Heart right ventricle (tissue), 16 donors: ENCODE measurements around the gene SGCA. TPM values are rescaled to one million over a fixed set of nuclear protein-coding genes. Genes with fewer than 3 reads are reported as not detected.
A peak's percentile ranks its signal among the peaks of the same experiment; 100 is the strongest.

Experiments
- ATAC-seq, 8 donors: fragments of 200-7000 bp; cut with Tn5 transposase; one replicate each; pipeline ENCODE4 v1.9.1; 2020; ENCODE audit warnings: mild to moderate bottlenecking in 8 of 8, moderate library complexity in 8 of 8, moderate number of reproducible peaks in 1 of 8
- DNase-seq, 2 donors: peaks; one replicate each; pipeline ENCODE4 v3.0.0-alpha.2; 2020
- H3K27ac ChIP-seq, 10 donors: fragments of 200-600 bp; sonication (generic) in 2 of 10; one replicate each; pipeline versions ENCODE4 v1.5.0 to v1.8.0; 2020 to 2022; ENCODE audit warnings: mild to moderate bottlenecking in 3 of 10
- H3K27me3 ChIP-seq, 7 donors: fragments of 200-600 bp; one replicate each; pipeline ENCODE4 v1.8.0; 2021 to 2022; ENCODE audit warnings: mild to moderate bottlenecking in 2 of 7
- H3K36me3 ChIP-seq, 9 donors: fragments of 200-600 bp; sonication (generic) in 1 of 9; one replicate each; pipeline versions ENCODE4 v1.5.0 to v1.8.0; 2020 to 2022; ENCODE audit warnings: mild to moderate bottlenecking in 2 of 9
- H3K4me1 ChIP-seq, 9 donors: fragments of 200-600 bp; sonication (generic) in 1 of 9; one replicate each; pipeline versions ENCODE4 v1.5.0 to v1.8.0; 2020 to 2022; ENCODE audit warnings: mild to moderate bottlenecking in 4 of 9
- H3K4me3 ChIP-seq, 10 donors: fragments of 200-600 bp; sonication (generic) in 2 of 10; one replicate each; pipeline versions ENCODE4 v1.5.0 to v1.8.0; 2020 to 2022; ENCODE audit warnings: mild to moderate bottlenecking in 7 of 10, moderate library complexity in 2 of 10
- H3K9me3 ChIP-seq, 11 donors: fragments of 200-600 bp in 10 of 11; sonication (generic) in 2 of 11; one replicate each; pipeline versions ENCODE4 v1.5.0 to v1.8.0; 2013 to 2022; ENCODE audit warnings: mild to moderate bottlenecking in 2 of 11, control low read depth in 1 of 11, moderate library complexity in 1 of 11
- WGBS, 2 donors: extraction: QIAGEN DNeasy Blood & Tissue Kit; methylation state at CpG; one replicate each; pipeline ENCODE4 v1.1.7; 2013; ENCODE audit warnings: inconsistent platforms in 1 of 2; 5-methylcytosine and 5-hydroxymethylcytosine counted together
- intact Hi-C, 10 donors: fragments of 100-400 bp; cut with DNase I; formaldehyde crosslinking; loops; one replicate each; pipeline versions ENCODE4 v1.11.1 to v1.14.2; 2022
- polyA plus RNA-seq, 2 donors: library from polyadenylated mRNA; stranded (reverse); fragments of 200-250 nt; gene quantifications; one replicate each; pipeline ENCODE4 v1.2.3, GENCODE V29; 2013
- total RNA-seq, 10 donors: library from RNA; stranded (reverse); fragmentation: NEBNext Ultra II Directional in 3 of 10; extraction: Animal tissue kit (Norgen Biotek cat#: 25700) in 3 of 10; gene quantifications; one replicate each; pipeline versions ENCODE4 v1.2.1 to v1.2.4, GENCODE V29; 2021 to 2023
- TF ChIP-seq, protein P1 (sequence below), 9 donors: fragments of 200-600 bp; sonication (generic) in 2 of 9; IDR thresholded peaks; one replicate each; pipeline versions ENCODE4 v1.5.0 to v1.8.0; 2021 to 2022; ENCODE audit warnings: antibody characterized with exemption in 9 of 9, mild to moderate bottlenecking in 5 of 9, moderate library complexity in 1 of 9
- donor health status: Arrhythmogenic right ventricular cardiomyopathy.
- donor health status: ischemic (EF 13 %, LVEDD 7.1; RV severe dilation, severe dysfunction).
- donor health status: healthy with polysubstance abuse.
- donor health status: DM: no; HTN: yes; CAD: no.
- donor health status: DM: no; HTN: no; CAD: no.
- donor health status: ischemic (EF 25% LVEDD 6.9; RV normal size, moderate dysfunction).
- donor health status: ischemic (EF 25% LVEDD 5.7; RV mildly dilated, moderate dysfunction).
- donor health status: healthy.
- donor health status: DM: yes; HTN: yes; CAD: no.
- donor health status: Ischemic cardiomyopathy.
- donor health status: ischemic (EF 35%, LVEDD 5.7; RV mildly dilated, moderate dysfunction).
- donor health status: nonischemic (EF 11% LVEDD 7.7; RV severe dilation, severe dysfunction).
- donor health status: DM: yes; HTN: yes; CAD: no.
- donor health status: PGD.
- donor health status: ischemic (EF 29% LVEDD 5.4; RV normal size, mild dysfunction).
- donor health status: nonischemic (EF 23%, LVEDD 6.1; RV moderate dilation, normal function).

SGCA gene
- total and polyA plus RNA-seq, 12 donors, result 136 to 314 (median 158) TPM

DNA sequence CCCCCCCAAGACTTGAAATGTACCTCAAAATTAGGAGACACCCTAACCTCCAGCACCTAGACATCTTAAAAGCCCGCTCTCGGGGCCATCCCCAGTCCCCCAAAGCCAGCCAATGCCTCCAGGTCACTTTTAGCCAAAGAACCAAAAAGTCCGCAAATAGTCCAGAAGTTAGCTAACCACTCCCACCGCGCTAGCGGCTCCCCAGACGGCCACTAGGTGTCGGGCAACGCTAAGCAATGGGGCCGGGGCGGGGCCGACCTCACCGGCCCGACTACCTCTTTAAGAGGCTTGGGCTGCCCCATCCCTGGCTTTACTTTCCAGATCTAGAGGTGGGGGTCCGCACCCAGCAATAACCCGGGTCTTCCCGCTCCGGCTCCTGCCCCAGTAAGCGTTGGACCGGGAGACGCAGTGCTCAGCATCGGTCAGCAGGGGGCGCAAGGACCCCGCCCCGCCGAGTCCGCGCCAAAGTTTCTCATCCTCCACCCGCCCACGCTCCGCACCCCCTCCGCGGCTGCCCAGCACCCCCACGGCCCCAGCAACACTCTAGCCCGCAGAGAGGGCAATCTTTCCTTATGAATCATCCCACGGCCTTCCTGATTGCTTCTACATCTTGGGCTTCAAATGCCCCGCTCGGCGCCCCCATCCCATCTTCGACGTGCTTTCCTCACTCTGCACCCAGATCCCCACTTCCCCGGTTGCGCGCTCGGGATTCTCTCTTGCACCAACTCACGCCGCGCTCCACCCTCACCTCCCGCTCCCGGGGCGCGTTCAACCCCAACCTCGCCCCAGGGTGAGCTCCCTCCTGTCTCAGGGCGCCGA is 34.9 kb downstream of the SGCA start:
- H3K4me1 ChIP-seq, result peaks cover 3 to 59% (median 26%) of the 10 kb centered on the region in 9 donors
- H3K36me3 ChIP-seq, result peaks cover 0 to 36% (median 18%) of the 10 kb centered on the region in 9 donors
- TF ChIP-seq, protein P1, sequence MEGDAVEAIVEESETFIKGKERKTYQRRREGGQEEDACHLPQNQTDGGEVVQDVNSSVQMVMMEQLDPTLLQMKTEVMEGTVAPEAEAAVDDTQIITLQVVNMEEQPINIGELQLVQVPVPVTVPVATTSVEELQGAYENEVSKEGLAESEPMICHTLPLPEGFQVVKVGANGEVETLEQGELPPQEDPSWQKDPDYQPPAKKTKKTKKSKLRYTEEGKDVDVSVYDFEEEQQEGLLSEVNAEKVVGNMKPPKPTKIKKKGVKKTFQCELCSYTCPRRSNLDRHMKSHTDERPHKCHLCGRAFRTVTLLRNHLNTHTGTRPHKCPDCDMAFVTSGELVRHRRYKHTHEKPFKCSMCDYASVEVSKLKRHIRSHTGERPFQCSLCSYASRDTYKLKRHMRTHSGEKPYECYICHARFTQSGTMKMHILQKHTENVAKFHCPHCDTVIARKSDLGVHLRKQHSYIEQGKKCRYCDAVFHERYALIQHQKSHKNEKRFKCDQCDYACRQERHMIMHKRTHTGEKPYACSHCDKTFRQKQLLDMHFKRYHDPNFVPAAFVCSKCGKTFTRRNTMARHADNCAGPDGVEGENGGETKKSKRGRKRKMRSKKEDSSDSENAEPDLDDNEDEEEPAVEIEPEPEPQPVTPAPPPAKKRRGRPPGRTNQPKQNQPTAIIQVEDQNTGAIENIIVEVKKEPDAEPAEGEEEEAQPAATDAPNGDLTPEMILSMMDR (IDR thresholded peaks at IDR 0.05), result peak; percentile 98 to 100 (median 99)
- 1 to 2% methylated on average over 55 of the region's 55 CpGs for WGBS, 2 donors
- peaks cover 0 to 47% (median 29%) of the 10 kb centered on the region in 7 donors for H3K27me3 ChIP-seq
- DNase-seq (peak; percentile 88), ATAC-seq (peak; percentile 76 to 91 (median 84))
- H3K4me3 ChIP-seq, result peak overlapping the region; percentile 13 to 65 (median 60)
- intact Hi-C loops, result loop anchor here (1.0 to 5.0 kb wide), 7 partner anchors 70 to 106 kb away; partner anchors contain the start of gene TMEM92 (in 1 of the 10)
- H3K9me3 ChIP-seq, result no peaks in the 10 kb centered on the region
- peak overlapping the region; percentile 70 to 93 (median 84) for H3K27ac ChIP-seq

DNA sequence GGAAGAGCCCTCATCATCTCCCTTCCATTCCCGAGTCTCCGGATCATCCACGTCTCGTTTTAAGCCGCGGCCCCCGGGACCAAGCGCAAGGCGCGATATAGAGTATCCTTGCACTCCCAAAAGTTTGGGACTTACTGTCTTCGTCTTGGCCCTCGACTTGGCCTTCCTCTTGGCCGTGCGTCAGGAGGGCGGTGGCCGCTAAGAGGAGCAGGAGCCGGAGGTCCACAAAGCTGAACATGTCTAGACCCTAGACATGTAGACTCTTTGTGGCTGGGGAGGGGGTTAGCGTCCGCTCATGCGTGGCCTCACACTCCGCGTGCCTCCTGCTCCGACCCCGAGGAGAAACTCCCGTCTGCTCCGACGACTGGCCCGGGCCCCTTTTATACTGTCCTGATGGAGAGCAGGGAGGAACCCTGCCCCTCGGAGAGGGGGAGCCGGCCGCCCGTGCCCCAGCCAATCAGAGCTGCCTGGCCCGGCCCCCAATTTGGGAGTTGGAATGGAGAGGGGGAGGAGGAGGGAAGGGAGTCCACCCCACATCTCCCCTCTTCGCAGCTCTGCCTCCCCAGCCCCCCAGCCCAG is 35.6 kb downstream of the SGCA start, which contains the start of gene COL1A1:
Gene COL1A1, minus strand, starts transcription at position 356 of the 579 bp plus-strand sequence. Its CDS starts 118 bp downstream, at position 238.
- peak within 1 kb of the TSS; percentile 13 to 65 (median 60) for H3K4me3 ChIP-seq
- WGBS, 2 donors, result 5 to 6% methylated on average over 33 to 34 of the region's 34 CpGs
- no peaks in the 10 kb centered on the region for H3K9me3 ChIP-seq
- TF ChIP-seq, protein P1 (IDR thresholded peaks at IDR 0.05), result no peak
- H3K27ac ChIP-seq, result peak within 1 kb of the TSS; percentile 70 to 93 (median 84)
- ATAC-seq (peak; percentile 25 to 53 (median 41)), DNase-seq (peak; percentile 74 to 76)
- intact Hi-C loops, result loop anchor here in 6 of 10 donors (2.0 to 5.0 kb wide), 4 partner anchors 69 to 95 kb away; partner anchors contain the start of gene TMEM92 (in 1 of the 6)
- H3K27me3 ChIP-seq, result peaks cover 0 to 48% (median 29%) of the 10 kb centered on the region in 7 donors
- H3K4me1 ChIP-seq, result peaks cover 3 to 64% (median 26%) of the 10 kb centered on the region in 9 donors
- H3K36me3 ChIP-seq, result peaks cover 0 to 29% (median 13%) of the 10 kb centered on the region in 9 donors

DNA sequence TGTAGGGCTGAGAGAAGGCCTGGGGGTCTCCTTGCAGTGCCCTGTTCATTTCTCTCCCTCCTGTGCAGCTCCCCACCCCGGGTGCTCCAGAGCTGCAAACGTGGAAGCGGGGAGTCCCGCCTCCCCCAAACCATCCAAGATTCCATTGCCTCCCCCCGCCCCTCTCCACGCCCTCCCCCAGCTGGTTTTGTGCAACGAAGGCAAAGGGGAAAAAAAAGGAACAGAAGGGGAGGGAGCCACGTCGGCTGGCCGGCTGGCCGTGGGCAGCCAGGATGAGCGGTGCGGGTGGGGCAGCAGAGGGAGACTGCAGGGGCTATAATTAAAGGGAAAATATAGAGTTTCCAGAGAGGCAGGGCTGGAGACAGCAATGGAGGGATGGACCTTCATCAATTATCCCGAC is 37.3 kb downstream of the SGCA start:
- 48 to 62% methylated on average over 14 of the region's 14 CpGs for WGBS, 2 donors
- Histone ChIP-seq H3K36me3 (peaks cover 0 to 12% (median 3%) of the 10 kb centered on the region in 9 donors), H3K27ac (peak overlapping the region in 3 of 10 donors; percentile 53 to 79 (median 62)), H3K4me1 (peaks cover 3 to 65% (median 28%) of the 10 kb centered on the region in 9 donors), H3K4me3 (no peak overlapping the region), H3K27me3 (peaks cover 0 to 65% (median 42%) of the 10 kb centered on the region in 7 donors), H3K9me3 (no peaks in the 10 kb centered on the region)
- TF ChIP-seq, protein P1 (IDR thresholded peaks at IDR 0.05), result no peak
- ATAC-seq (no peak), DNase-seq (no peak)
- intact Hi-C loops, result loop anchor here in 1 of 10 donors (5.0 kb wide), 1 partner anchor 69 kb away; the partner anchor contains the start of gene TMEM92
